Trophoblast cell (in vitro differentiated cells and primary cell): ENCODE data around the gene KDM2B.

Experiments
- DNase-seq, 2 donors: peaks; one replicate each; pipeline ENCODE4 v3.0.0-alpha.2; 2016
- H2AFZ ChIP-seq: 2 replicates; pipeline ENCODE4 v1.6.1; 2013; ENCODE audit warnings: low read length, moderate library complexity, mild to moderate bottlenecking; ENCODE audit not compliant: insufficient read depth, poor library complexity
- H2AK5ac ChIP-seq: 2 replicates; pipeline ENCODE4 v1.6.1; 2013; ENCODE audit warnings: mild to moderate bottlenecking, low read length
- H2BK120ac ChIP-seq: 2 replicates; pipeline ENCODE4 v1.6.1; 2013; ENCODE audit warnings: low read length, mild to moderate bottlenecking, moderate library complexity; ENCODE audit not compliant: insufficient read depth, poor library complexity
- H2BK12ac ChIP-seq: 2 replicates; pipeline ENCODE4 v1.6.1; 2013; ENCODE audit warnings: mild to moderate bottlenecking, low read length, moderate library complexity
- H2BK5ac ChIP-seq: 2 replicates; pipeline ENCODE4 v1.6.1; 2013; ENCODE audit warnings: low read length, low read depth, moderate library complexity, mild to moderate bottlenecking; ENCODE audit not compliant: poor library complexity
- H3K14ac ChIP-seq: 2 replicates; pipeline ENCODE4 v1.6.1; 2013; ENCODE audit warnings: mild to moderate bottlenecking, low read length
- H3K18ac ChIP-seq: 2 replicates; pipeline ENCODE4 v1.6.1; 2013; ENCODE audit warnings: mild to moderate bottlenecking, low read length
- H3K23ac ChIP-seq: 2 replicates; pipeline ENCODE4 v1.6.1; 2013; ENCODE audit warnings: low read length
- H3K27ac ChIP-seq: 2 replicates; pipeline ENCODE4 v1.5.1; 2013; ENCODE audit warnings: low read depth, mild to moderate bottlenecking, inconsistent platforms, low read length, moderate library complexity
- H3K27me3 ChIP-seq: 2 replicates; pipeline ENCODE4 v1.6.1; 2013; ENCODE audit warnings: inconsistent platforms, mild to moderate bottlenecking, low read length, moderate library complexity; ENCODE audit not compliant: insufficient read depth
- H3K36me3 ChIP-seq, 2 experiments: 1 replicate in 1 of 2; 2 replicates in 1 of 2; pipeline ENCODE4 v1.6.1; 2013; ENCODE audit warnings: low read length in 2 of 2, mild to moderate bottlenecking in 2 of 2, moderate library complexity in 1 of 2; ENCODE audit not compliant: insufficient read depth in 2 of 2, control insufficient read depth in 1 of 2
- H3K4ac ChIP-seq: 2 replicates; pipeline ENCODE4 v1.6.1; 2013; ENCODE audit warnings: low read depth, mild to moderate bottlenecking, low read length, moderate library complexity
- H3K4me1 ChIP-seq, 2 experiments: 1 replicate in 1 of 2; 2 replicates in 1 of 2; pipeline ENCODE4 v1.6.1; 2013; ENCODE audit warnings: low read length in 2 of 2, mild to moderate bottlenecking in 2 of 2, moderate library complexity in 1 of 2; ENCODE audit not compliant: insufficient read depth in 2 of 2, control insufficient read depth in 1 of 2
- H3K4me2 ChIP-seq: 2 replicates; pipeline ENCODE4 v1.6.1; 2013; ENCODE audit warnings: inconsistent platforms, mild to moderate bottlenecking, low read length, moderate library complexity
- H3K4me3 ChIP-seq: 2 replicates; pipeline ENCODE4 v1.5.1; 2013; ENCODE audit warnings: mild to moderate bottlenecking, low read depth, low read length, inconsistent platforms
- H3K79me1 ChIP-seq: one replicate; pipeline ENCODE4 v1.6.1; 2013; ENCODE audit warnings: low read length
- H3K79me2 ChIP-seq: 2 replicates; pipeline ENCODE4 v1.6.1; 2013; ENCODE audit warnings: low read length, mild to moderate bottlenecking; ENCODE audit not compliant: control insufficient read depth, insufficient read depth, poor library complexity
- H3K9ac ChIP-seq: 2 replicates; pipeline ENCODE4 v1.6.1; 2013; ENCODE audit warnings: mild to moderate bottlenecking, low read length
- H3K9me3 ChIP-seq: 2 replicates; pipeline ENCODE4 v1.6.1; 2013; ENCODE audit warnings: low read depth, mild to moderate bottlenecking, control low read depth, inconsistent platforms, low read length; ENCODE audit not compliant: insufficient read depth
- H4K12ac ChIP-seq: 2 replicates; pipeline ENCODE4 v1.6.1; 2013; ENCODE audit warnings: low read depth, mild to moderate bottlenecking, low read length, moderate library complexity
- H4K8ac ChIP-seq: 2 replicates; pipeline ENCODE4 v1.6.1; 2013; ENCODE audit warnings: low read depth, mild to moderate bottlenecking, low read length, moderate library complexity
- H4K91ac ChIP-seq: one replicate; pipeline ENCODE4 v1.6.1; 2013; ENCODE audit warnings: low read depth, mild to moderate bottlenecking, low read length, moderate library complexity
- WGBS: extraction: QIAGEN DNeasy Blood & Tissue Kit; methylation state at CpG from one replicate; pipeline ENCODE4 v1.1.7; 2013; ENCODE audit warnings: missing lambda C conversion rate; ENCODE audit not compliant: insufficient read length, insufficient coverage; ENCODE audit errors: extremely low coverage; 5-methylcytosine and 5-hydroxymethylcytosine counted together

Gene KDM2B

DNA sequence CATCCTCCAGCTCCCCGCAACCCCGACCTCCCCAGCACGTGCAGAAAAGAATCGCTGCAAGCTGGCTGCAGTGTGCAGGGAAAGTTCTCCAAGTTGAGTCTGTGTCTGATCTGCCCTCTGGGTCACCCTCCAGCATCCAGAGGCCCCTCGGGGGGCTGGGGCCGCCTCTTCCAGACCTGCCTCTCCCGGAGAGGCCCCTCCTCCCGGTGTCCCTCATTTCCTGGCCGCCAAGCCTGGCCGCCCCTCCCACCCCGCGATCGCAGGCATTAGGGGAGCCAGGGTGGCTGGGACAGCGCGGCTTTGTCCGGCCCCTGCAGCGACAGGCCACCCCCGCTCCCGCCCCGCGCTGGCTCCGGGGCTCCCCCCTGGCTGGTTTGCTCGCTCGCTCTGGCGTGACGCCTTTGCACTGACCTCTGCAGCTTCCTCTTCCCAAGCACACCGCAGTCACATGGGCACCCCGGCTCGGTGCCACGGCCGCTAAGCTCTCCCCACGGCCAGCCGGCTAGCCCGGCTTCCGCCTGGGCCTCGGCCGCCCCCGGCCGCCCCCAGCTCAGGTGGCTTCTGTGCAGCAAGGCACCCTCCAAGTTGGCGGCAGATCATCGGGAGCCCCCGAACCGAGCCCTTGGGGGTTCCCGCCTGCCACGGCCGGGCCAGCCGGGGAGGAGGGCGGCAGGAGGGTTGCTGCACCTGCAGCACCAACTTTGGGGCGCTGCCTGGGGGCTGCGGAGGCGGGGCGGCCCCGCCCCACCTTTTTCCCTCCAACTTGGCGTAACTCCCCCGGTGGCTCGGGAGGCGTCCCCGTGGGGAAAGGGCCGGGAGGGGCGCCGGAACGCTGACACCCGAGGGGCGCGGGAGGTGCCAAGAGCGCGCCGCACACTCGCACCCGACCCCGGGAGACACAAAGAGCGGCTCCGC lies 43.7 kb downstream of the KDM2B start:
- H3K23ac ChIP-seq = no peak overlapping the region
- peak overlapping the region; percentile 44 for H3K4ac ChIP-seq
- H3K18ac ChIP-seq = peak overlapping the region; percentile 79
- H2BK120ac ChIP-seq = peak overlapping the region; percentile 49
- H3K36me3 ChIP-seq = peaks cover 4 to 6% of the 10 kb centered on the region in 2 experiments
- H3K27me3 ChIP-seq = no peaks in the 10 kb centered on the region
- DNase-seq = peak; percentile 21 to 43
- H3K79me2 ChIP-seq = no peaks in the 10 kb centered on the region
- peak overlapping the region; percentile 59 for H3K14ac ChIP-seq
- peaks cover 13% of the 10 kb centered on the region for H3K79me1 ChIP-seq
- H2AK5ac ChIP-seq = no peak overlapping the region
- H3K27ac ChIP-seq = peak overlapping the region; percentile 23
- H3K9ac ChIP-seq = peak overlapping the region; percentile 4
- H4K91ac ChIP-seq = peak overlapping the region; percentile 49
- WGBS = no CpG with 5 or more reads among the region's 73 CpGs
- peak overlapping the region; percentile 67 for H3K4me3 ChIP-seq
- H3K4me1 ChIP-seq = peaks cover 22 to 24% of the 10 kb centered on the region in 2 experiments
- peak overlapping the region; percentile 77 for H4K12ac ChIP-seq
- peak overlapping the region; percentile 28 for H2BK12ac ChIP-seq
- peak overlapping the region; percentile 71 for H4K8ac ChIP-seq
- no peak overlapping the region for H2BK5ac ChIP-seq
- H3K9me3 ChIP-seq = peaks cover 2% of the 10 kb centered on the region
- H3K4me2 ChIP-seq = peak overlapping the region; percentile 96
- H2AFZ ChIP-seq = peak overlapping the region; percentile 60

DNA sequence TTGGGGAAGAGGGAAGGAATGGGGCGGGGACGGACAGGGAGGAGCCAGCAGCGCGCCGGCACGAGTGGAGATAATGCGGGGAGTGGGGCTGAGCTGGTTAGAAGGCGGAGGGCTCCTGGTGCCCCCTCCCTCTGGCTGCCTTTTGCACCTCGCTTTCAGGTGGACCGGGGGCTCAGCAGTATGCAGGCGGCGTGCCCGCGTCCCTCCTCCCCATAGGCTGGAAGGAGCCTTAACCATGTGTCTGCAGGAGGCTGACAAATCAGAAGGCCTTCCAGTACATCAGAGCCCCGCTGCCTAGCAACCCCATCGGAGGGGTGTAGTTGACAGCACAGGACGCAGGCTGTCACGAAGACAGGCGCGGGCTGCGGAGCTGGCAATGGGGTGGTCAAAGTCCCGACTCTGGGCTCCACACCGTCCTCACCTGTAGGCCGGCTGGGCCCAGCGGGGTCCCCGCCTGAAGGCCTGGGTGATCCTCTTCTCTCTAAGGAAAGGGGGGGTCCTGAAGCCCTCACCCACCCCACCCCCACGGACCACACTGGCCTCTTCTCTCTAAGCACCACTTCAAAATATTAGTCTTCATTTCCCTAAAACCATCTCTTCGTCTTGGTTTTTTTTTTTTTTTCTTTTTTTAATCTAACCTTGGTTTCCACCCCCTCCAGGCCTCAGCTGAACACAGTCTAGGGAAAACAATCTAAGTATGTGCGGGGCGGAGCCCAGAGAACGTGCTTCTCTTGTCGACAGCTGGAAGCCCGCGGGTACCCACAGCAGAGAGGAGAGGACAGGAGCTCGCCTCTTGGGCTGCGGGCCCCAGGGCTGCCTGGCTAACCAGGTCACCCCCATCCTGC lies 44.5 kb downstream of the KDM2B start:
- Histone ChIP-seq H2BK12ac (no peak overlapping the region), H3K9ac (no peak overlapping the region), H3K27ac (peak overlapping the region; percentile 23), H3K4me3 (no peak overlapping the region), H3K4me2 (peak overlapping the region; percentile 96), H3K4ac (no peak overlapping the region), H3K9me3 (peaks cover 2% of the 10 kb centered on the region), H3K14ac (no peak overlapping the region), H4K12ac (peak overlapping the region; percentile 28), H2AFZ (peak overlapping the region; percentile 60), H3K4me1 (peaks cover 22 to 24% of the 10 kb centered on the region in 2 experiments), H3K79me2 (no peaks in the 10 kb centered on the region), H3K36me3 (peaks cover 4 to 6% of the 10 kb centered on the region in 2 experiments), H3K18ac (no peak overlapping the region), H2BK5ac (no peak overlapping the region), H2AK5ac (no peak overlapping the region), H2BK120ac (no peak overlapping the region), H3K79me1 (peaks cover 13% of the 10 kb centered on the region), H3K23ac (no peak overlapping the region), H4K8ac (peak overlapping the region; percentile 71), H3K27me3 (no peaks in the 10 kb centered on the region), H4K91ac (peak overlapping the region; percentile 49)
- no CpG with 5 or more reads among the region's 36 CpGs for WGBS
- peak; percentile 81 to 87 for DNase-seq

DNA sequence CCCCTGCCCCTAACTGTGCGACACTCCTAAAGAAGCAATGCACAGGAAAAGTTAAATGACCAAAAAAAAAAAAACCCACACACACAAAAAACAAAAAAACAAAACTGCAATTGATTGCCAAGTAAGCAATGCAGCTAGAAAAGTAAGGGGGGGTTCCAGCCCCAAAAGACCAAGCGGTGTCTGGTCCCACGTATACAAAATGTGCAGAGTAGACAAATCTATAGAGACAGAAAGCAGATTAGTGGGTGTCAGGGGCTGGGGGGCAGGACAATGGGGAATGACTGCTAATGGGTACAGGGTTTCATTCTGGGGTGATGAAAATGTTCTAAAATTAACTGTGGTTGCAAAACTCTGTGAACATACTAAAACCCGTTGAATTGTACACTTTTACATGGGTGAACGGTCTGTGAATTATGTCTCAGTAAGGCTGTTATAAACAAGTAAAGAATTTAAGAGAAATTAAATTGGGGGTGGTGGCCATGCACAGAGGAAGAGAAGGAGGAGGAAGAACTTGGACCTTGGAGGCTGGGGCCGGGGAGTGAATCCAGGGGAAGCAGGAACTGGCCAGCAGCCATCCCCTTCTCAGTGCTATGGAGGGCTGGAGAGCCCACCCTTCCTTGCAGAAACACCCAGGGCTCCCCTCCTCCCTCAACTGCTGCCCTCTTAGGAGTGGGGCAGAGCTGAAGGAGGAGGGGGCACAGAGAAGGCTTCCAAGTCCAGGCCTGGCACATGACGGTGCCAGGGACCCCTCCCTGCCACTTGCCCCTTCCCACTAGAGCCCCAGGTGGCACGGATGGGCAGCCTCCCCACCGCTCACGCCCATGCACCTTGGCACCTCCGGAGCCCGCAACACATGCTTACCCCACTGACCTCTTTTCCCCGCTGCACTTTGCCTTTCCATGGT lies 45.4 kb downstream of the KDM2B start:
- Histone ChIP-seq H3K9ac (no peak overlapping the region), H3K79me1 (peaks cover 13% of the 10 kb centered on the region), H2BK12ac (no peak overlapping the region), H2AK5ac (no peak overlapping the region), H2AFZ (no peak overlapping the region), H4K91ac (no peak overlapping the region), H3K4me2 (no peak overlapping the region), H3K4ac (no peak overlapping the region), H2BK5ac (no peak overlapping the region), H2BK120ac (no peak overlapping the region), H3K9me3 (peaks cover 2% of the 10 kb centered on the region), H3K27ac (no peak overlapping the region), H3K4me1 (peaks cover 22 to 24% of the 10 kb centered on the region in 2 experiments), H4K12ac (no peak overlapping the region), H3K18ac (no peak overlapping the region), H4K8ac (no peak overlapping the region), H3K27me3 (no peaks in the 10 kb centered on the region), H3K4me3 (no peak overlapping the region), H3K79me2 (no peaks in the 10 kb centered on the region), H3K23ac (no peak overlapping the region), H3K14ac (no peak overlapping the region), H3K36me3 (peaks cover 4 to 10% of the 10 kb centered on the region in 2 experiments)
- WGBS = no CpG with 5 or more reads among the region's 13 CpGs
- no peak for DNase-seq
